Measurements from ENCODE around the gene ZNF280C.

The ZNF280C gene

GRCh38 chrX:130268449-130269170 lies at the start of gene ZNF280C:
ZNF280C (minus strand) TSS chrX:130268899; CDS start chrX:130260449, 8,450 bp downstream.
- H3K27ac ChIP-seq = peak within 1 kb of the TSS; percentile 81
- peak; percentile 30; the same call in 1 of the 2 replicates for TF ChIP-seq ZFX (IDR thresholded peaks at IDR 0.05)
- peak; percentile 43 for TF ChIP-seq CTCF (conservative IDR thresholded peaks at IDR 0.05)

- TF ChIP-seq CTCF (conservative IDR thresholded peaks at IDR 0.05) = no peak
- TF ChIP-seq ZFX (IDR thresholded peaks at IDR 0.05) = no peak
- no peak overlapping the region for H3K27ac ChIP-seq
These were observed 36.1 kb upstream of the ZNF280C start for GRCh38 chrX:130304587-130305368.

GRCh38 chrX:130301977-130302376 lies 33.3 kb upstream of the ZNF280C start:
- no peak overlapping the region for H3K27ac ChIP-seq
- no peak for TF ChIP-seq CTCF (conservative IDR thresholded peaks at IDR 0.05)
- TF ChIP-seq ZFX (IDR thresholded peaks at IDR 0.05) = no peak

GRCh38 chrX:130301405-130301804 lies 32.7 kb upstream of the ZNF280C start:
- no peak for TF ChIP-seq CTCF (conservative IDR thresholded peaks at IDR 0.05)
- no peak for TF ChIP-seq ZFX (IDR thresholded peaks at IDR 0.05)
- H3K27ac ChIP-seq = no peak overlapping the region

GRCh38 chrX:130300010-130300282 lies 31.2 kb upstream of the ZNF280C start:
- TF ChIP-seq ZFX (IDR thresholded peaks at IDR 0.05) (no peak), CTCF (conservative IDR thresholded peaks at IDR 0.05) (no peak)
- H3K27ac ChIP-seq = no peak overlapping the region

- no peak overlapping the region for H3K27ac ChIP-seq
- TF ChIP-seq CTCF (conservative IDR thresholded peaks at IDR 0.05) = no peak
- TF ChIP-seq ZFX (IDR thresholded peaks at IDR 0.05) = no peak
These were observed 30.7 kb upstream of the ZNF280C start for GRCh38 chrX:130299279-130300009.

GRCh38 chrX:130296743-130297142 lies 28.0 kb upstream of the ZNF280C start:
- H3K27ac ChIP-seq = no peak overlapping the region
- TF ChIP-seq ZFX (IDR thresholded peaks at IDR 0.05) = no peak
- no peak for TF ChIP-seq CTCF (conservative IDR thresholded peaks at IDR 0.05)
